Uterus (tissue), 2 donors: ENCODE measurements around the gene ABCA5.

ENCODE experiments used
- CTCF ChIP-seq, 4 experiments: fragments of 200-600 bp in 2 of 4; fragments of 450-650 bp in 2 of 4; sonication (generic) in 2 of 4; IDR thresholded peaks; one replicate each; pipeline ENCODE4 v1.5.1; 2016 to 2019; ENCODE audit warnings: antibody characterized with exemption in 4 of 4, mild to moderate bottlenecking in 2 of 4, moderate library complexity in 1 of 4
- POLR2A ChIP-seq, 2 donors: fragments of 450-650 bp; IDR thresholded peaks; one replicate each; pipeline ENCODE4 v1.6.1; 2016; ENCODE audit warnings: antibody characterized with exemption in 2 of 2, mild to moderate bottlenecking in 1 of 2, moderate library complexity in 1 of 2

GRCh38 chr17:69246202-69246601 lies 80.7 kb downstream of the ABCA5 start:
- TF ChIP-seq CTCF (IDR thresholded peaks at IDR 0.05), result no peak
- TF ChIP-seq POLR2A (IDR thresholded peaks at IDR 0.05), result no peak
